Mucosa of rectum (tissue), 2 donors: ENCODE results near the gene NCF4.

ENCODE experiments used
- H3K27ac ChIP-seq, 2 donors: one replicate each; pipeline ENCODE4 v1.7.0; 2013; ENCODE audit warnings: inconsistent platforms in 2 of 2, low read depth in 2 of 2, low read length in 2 of 2
- H3K27me3 ChIP-seq, 2 donors: one replicate each; pipeline ENCODE4 v1.7.0; 2013; ENCODE audit warnings: low read length in 2 of 2; ENCODE audit not compliant: control insufficient read depth in 2 of 2, insufficient read depth in 2 of 2
- H3K36me3 ChIP-seq, 2 donors: one replicate each; pipeline ENCODE4 v1.7.0; 2013; ENCODE audit warnings: low read length in 2 of 2; ENCODE audit not compliant: control insufficient read depth in 2 of 2, insufficient read depth in 2 of 2
- H3K4me1 ChIP-seq, 2 donors: one replicate each; pipeline ENCODE4 v1.7.0; 2013; ENCODE audit warnings: low read length in 2 of 2, mild to moderate bottlenecking in 1 of 2; ENCODE audit not compliant: control insufficient read depth in 2 of 2, insufficient read depth in 2 of 2
- H3K4me3 ChIP-seq, 2 donors: one replicate each; pipeline ENCODE4 v1.7.0; 2013; ENCODE audit warnings: low read length in 2 of 2
- H3K9ac ChIP-seq, 2 donors: one replicate each; pipeline ENCODE4 v1.7.0; 2013; ENCODE audit warnings: low read length in 2 of 2, low read depth in 1 of 2, mild to moderate bottlenecking in 1 of 2
- H3K9me3 ChIP-seq, 2 donors: one replicate each; pipeline ENCODE4 v1.7.0; 2013; ENCODE audit warnings: low read length in 2 of 2; ENCODE audit not compliant: control insufficient read depth in 2 of 2
- donor health status: healthy.
- donor health status: Normal muscosa, but diverticular disease.

Gene NCF4

GRCh38 chr22:36863281-36863680, 2.5 kb downstream of the NCF4 start:
- no peaks in the 10 kb centered on the region for H3K9me3 ChIP-seq
- H3K36me3 ChIP-seq = peaks cover 0 to 2% of the 10 kb centered on the region in 2 donors
- H3K4me3 ChIP-seq = peak overlapping the region in 1 of 2 donors; percentile 31
- H3K4me1 ChIP-seq = peaks cover 4 to 23% of the 10 kb centered on the region in 2 donors
- H3K9ac ChIP-seq = peak overlapping the region in 1 of 2 donors; percentile 47
- peaks cover 0 to 2% of the 10 kb centered on the region in 2 donors for H3K27me3 ChIP-seq
- H3K27ac ChIP-seq = peak overlapping the region in 1 of 2 donors; percentile 85

GRCh38 chr22:36863979-36864378, 3.2 kb downstream of the NCF4 start:
- no peaks in the 10 kb centered on the region for H3K9me3 ChIP-seq
- peaks cover 0 to 2% of the 10 kb centered on the region in 2 donors for H3K27me3 ChIP-seq
- peaks cover 4 to 23% of the 10 kb centered on the region in 2 donors for H3K4me1 ChIP-seq
- no peak overlapping the region for H3K4me3 ChIP-seq
- H3K9ac ChIP-seq = no peak overlapping the region
- peaks cover 0 to 2% of the 10 kb centered on the region in 2 donors for H3K36me3 ChIP-seq
- H3K27ac ChIP-seq = no peak overlapping the region

- no peak overlapping the region for H3K27ac ChIP-seq
- no peaks in the 10 kb centered on the region for H3K9me3 ChIP-seq
- H3K4me3 ChIP-seq = no peak overlapping the region
- H3K9ac ChIP-seq = no peak overlapping the region
- H3K4me1 ChIP-seq = peaks cover 4 to 19% of the 10 kb centered on the region in 2 donors
- peaks cover 0 to 2% of the 10 kb centered on the region in 2 donors for H3K36me3 ChIP-seq
- peaks cover 0 to 2% of the 10 kb centered on the region in 2 donors for H3K27me3 ChIP-seq
These were observed 3.8 kb downstream of the NCF4 start for GRCh38 chr22:36864454-36865215.

GRCh38 chr22:36865346-36865745, 4.5 kb downstream of the NCF4 start:
- Histone ChIP-seq H3K27me3 (peaks cover 0 to 2% of the 10 kb centered on the region in 2 donors), H3K27ac (no peak overlapping the region)

GRCh38 chr22:36867695-36868094, 6.9 kb downstream of the NCF4 start:
- H3K4me3 ChIP-seq = no peak overlapping the region
- H3K4me1 ChIP-seq = peaks cover 4 to 6% of the 10 kb centered on the region in 2 donors
- no peaks in the 10 kb centered on the region for H3K9me3 ChIP-seq
- H3K9ac ChIP-seq = no peak overlapping the region
- peaks cover 0 to 4% of the 10 kb centered on the region in 2 donors for H3K36me3 ChIP-seq
- H3K27me3 ChIP-seq = peaks cover 0 to 2% of the 10 kb centered on the region in 2 donors
- no peak overlapping the region for H3K27ac ChIP-seq

More at GRCh38 chr22:36865346-36865745, 4.5 kb downstream of the NCF4 start:
- Histone ChIP-seq H3K9ac (no peak overlapping the region), H3K36me3 (peaks cover 0 to 2% of the 10 kb centered on the region in 2 donors), H3K4me3 (no peak overlapping the region), H3K4me1 (peaks cover 4 to 14% of the 10 kb centered on the region in 2 donors), H3K9me3 (no peaks in the 10 kb centered on the region)

- Histone ChIP-seq H3K27me3 (no peaks in the 10 kb centered on the region), H3K4me3 (no peak overlapping the region), H3K9ac (no peak overlapping the region), H3K9me3 (no peaks in the 10 kb centered on the region), H3K27ac (no peak overlapping the region), H3K4me1 (peaks cover 0 to 2% of the 10 kb centered on the region in 2 donors), H3K36me3 (peaks cover 0 to 4% of the 10 kb centered on the region in 2 donors)
These were observed 7.9 kb downstream of the NCF4 start for GRCh38 chr22:36868546-36869181.

GRCh38 chr22:36870250-36870649, 9.4 kb downstream of the NCF4 start:
- Histone ChIP-seq H3K4me1 (peaks cover 0 to 4% of the 10 kb centered on the region in 2 donors), H3K27ac (no peak overlapping the region), H3K4me3 (no peak overlapping the region), H3K9me3 (no peaks in the 10 kb centered on the region), H3K9ac (no peak overlapping the region), H3K27me3 (no peaks in the 10 kb centered on the region), H3K36me3 (peaks cover 0 to 4% of the 10 kb centered on the region in 2 donors)

GRCh38 chr22:36871669-36872081, 10.9 kb downstream of the NCF4 start:
- no peaks in the 10 kb centered on the region for H3K27me3 ChIP-seq
- peaks cover 0 to 4% of the 10 kb centered on the region in 2 donors for H3K4me1 ChIP-seq
- no peak overlapping the region for H3K4me3 ChIP-seq
- H3K9ac ChIP-seq = no peak overlapping the region
- H3K27ac ChIP-seq = no peak overlapping the region
- peaks cover 0 to 6% of the 10 kb centered on the region in 2 donors for H3K36me3 ChIP-seq
- no peaks in the 10 kb centered on the region for H3K9me3 ChIP-seq

GRCh38 chr22:36872084-36872483, 11.3 kb downstream of the NCF4 start:
- no peaks in the 10 kb centered on the region for H3K27me3 ChIP-seq
- no peak overlapping the region for H3K9ac ChIP-seq
- H3K4me1 ChIP-seq = peaks cover 0 to 4% of the 10 kb centered on the region in 2 donors
- no peak overlapping the region for H3K4me3 ChIP-seq
- H3K27ac ChIP-seq = no peak overlapping the region
- H3K9me3 ChIP-seq = no peaks in the 10 kb centered on the region
- H3K36me3 ChIP-seq = peaks cover 0 to 6% of the 10 kb centered on the region in 2 donors

GRCh38 chr22:36872866-36873498, 12.2 kb downstream of the NCF4 start:
- Histone ChIP-seq H3K36me3 (peaks cover 0 to 6% of the 10 kb centered on the region in 2 donors), H3K27me3 (no peaks in the 10 kb centered on the region), H3K4me1 (peaks cover 0 to 4% of the 10 kb centered on the region in 2 donors), H3K9ac (no peak overlapping the region), H3K9me3 (no peaks in the 10 kb centered on the region), H3K27ac (peak overlapping the region in 1 of 2 donors; percentile 71), H3K4me3 (no peak overlapping the region)
